Activated CD8-positive, alpha-beta T cell treated with anti-CD3 and anti-CD28 coated beads for 36 hours (primary cell): ENCODE results near the gene LARGE1. TPM values are rescaled to one million over a fixed set of nuclear protein-coding genes. Genes with fewer than 3 reads are reported as not detected.

Source experiments
- ATAC-seq: fragments of 200-7000 bp; cut with Tn5 transposase; one replicate; pipeline ENCODE4 v1.10.0; 2021; ENCODE audit warnings: mild to moderate bottlenecking, moderate library complexity
- CTCF ChIA-PET: fragments of 350-600 bp; sonication (Branson Sonifier 250); formaldehyde crosslinking; loops from one replicate; lab custom pipeline; 2021; ENCODE audit warnings: antibody characterized with exemption; lab: Charles Lee
- POLR2A ChIA-PET: fragments of 350-600 bp; sonication (Branson Sonifier 250); formaldehyde crosslinking; loops from one replicate; lab custom pipeline; 2021; ENCODE audit warnings: antibody characterized with exemption; lab: Charles Lee
- DNase-seq: peaks from one replicate; pipeline ENCODE4 v3.0.0-alpha.2; 2020
- H3K27ac Mint-ChIP-seq: one replicate; pipeline ENCODE4 v1.8.0; 2021; ENCODE audit warnings: mild to moderate bottlenecking, mixed read lengths
- H3K27me3 Mint-ChIP-seq: one replicate; pipeline ENCODE4 v1.8.0; 2021; ENCODE audit warnings: mixed read lengths
- H3K36me3 Mint-ChIP-seq: one replicate; pipeline ENCODE4 v1.8.0; 2021; ENCODE audit warnings: low read depth, mixed read lengths
- H3K4me1 Mint-ChIP-seq: one replicate; pipeline ENCODE4 v1.8.0; 2021; ENCODE audit warnings: low read depth, mixed read lengths
- H3K4me3 Mint-ChIP-seq: one replicate; pipeline ENCODE4 v1.8.0; 2021; ENCODE audit warnings: mild to moderate bottlenecking, moderate library complexity, mixed read lengths
- H3K9me3 Mint-ChIP-seq: one replicate; pipeline ENCODE4 v1.8.0; 2021; ENCODE audit warnings: mixed read lengths
- CTCF ChIP-seq: fragments of 200-600 bp; IDR thresholded peaks from one replicate; pipeline ENCODE4 v1.8.0; 2022; ENCODE audit warnings: antibody characterized with exemption, mild to moderate bottlenecking
- intact Hi-C: fragments of 100-400 bp; cut with micrococcal nuclease; formaldehyde crosslinking; loops from one replicate; pipeline ENCODE4 v1.10.0; 2022
- total RNA-seq, 2 experiments: library from RNA; stranded (reverse); gene quantifications; one replicate each; pipeline ENCODE4 v1.2.3, GENCODE V29; 2021

LARGE1 gene
- total RNA-seq, 2 experiments from 2014 or later: 0.31 to 0.32 TPM

GRCh38 chr22:33405194-33405593, 515.1 kb downstream of the LARGE1 start:
- ATAC-seq: no peak
- H3K36me3 Mint-ChIP-seq: no peaks in the 10 kb centered on the region
- peaks cover 2% of the 10 kb centered on the region for H3K9me3 Mint-ChIP-seq
- no peak overlapping the region for H3K27ac Mint-ChIP-seq
- DNase-seq: no peak
- no peak for TF ChIP-seq CTCF
- H3K27me3 Mint-ChIP-seq: no peaks in the 10 kb centered on the region
- no peak overlapping the region for H3K4me3 Mint-ChIP-seq
- ChIA-PET POLR2A (no interaction called here), CTCF (no interaction called here)
- intact Hi-C loops: no loop called here
- H3K4me1 Mint-ChIP-seq: no peaks in the 10 kb centered on the region

GRCh38 chr22:33404723-33405122, 515.6 kb downstream of the LARGE1 start:
- Mint-ChIP-seq H3K9me3 (peaks cover 2% of the 10 kb centered on the region), H3K27me3 (no peaks in the 10 kb centered on the region), H3K4me1 (no peaks in the 10 kb centered on the region), H3K27ac (no peak overlapping the region), H3K4me3 (no peak overlapping the region), H3K36me3 (no peaks in the 10 kb centered on the region)
- no peak for TF ChIP-seq CTCF
- ATAC-seq (no peak), DNase-seq (no peak)
- CTCF ChIA-PET: no interaction called here
- POLR2A ChIA-PET: no interaction called here
- intact Hi-C loops: no loop called here

GRCh38 chr22:33402325-33402724, 518.0 kb downstream of the LARGE1 start:
- no peak overlapping the region for H3K27ac Mint-ChIP-seq
- peaks cover 1% of the 10 kb centered on the region for H3K9me3 Mint-ChIP-seq
- no peaks in the 10 kb centered on the region for H3K27me3 Mint-ChIP-seq
- POLR2A ChIA-PET: no interaction called here
- H3K4me3 Mint-ChIP-seq: no peak overlapping the region
- CTCF ChIA-PET: no interaction called here
- intact Hi-C loops: no loop called here
- H3K36me3 Mint-ChIP-seq: no peaks in the 10 kb centered on the region
- DNase-seq (no peak), ATAC-seq (no peak)
- TF ChIP-seq CTCF: no peak
- no peaks in the 10 kb centered on the region for H3K4me1 Mint-ChIP-seq

GRCh38 chr22:33401291-33401690, 519.0 kb downstream of the LARGE1 start:
- DNase-seq: no peak
- H3K4me3 Mint-ChIP-seq: no peak overlapping the region
- intact Hi-C loops: no loop called here
- no peak overlapping the region for H3K27ac Mint-ChIP-seq
- POLR2A ChIA-PET: no interaction called here
- ATAC-seq: no peak
- peaks cover 1% of the 10 kb centered on the region for H3K9me3 Mint-ChIP-seq
- H3K27me3 Mint-ChIP-seq: no peaks in the 10 kb centered on the region
- H3K36me3 Mint-ChIP-seq: no peaks in the 10 kb centered on the region
- CTCF ChIA-PET: no interaction called here
- TF ChIP-seq CTCF: no peak
- no peaks in the 10 kb centered on the region for H3K4me1 Mint-ChIP-seq

GRCh38 chr22:33400891-33401290, 519.4 kb downstream of the LARGE1 start:
- ChIA-PET CTCF (no interaction called here), POLR2A (no interaction called here)
- Mint-ChIP-seq H3K27me3 (no peaks in the 10 kb centered on the region), H3K9me3 (peaks cover 1% of the 10 kb centered on the region), H3K36me3 (no peaks in the 10 kb centered on the region), H3K27ac (no peak overlapping the region), H3K4me3 (no peak overlapping the region), H3K4me1 (no peaks in the 10 kb centered on the region)
- no peak for TF ChIP-seq CTCF
- no peak for ATAC-seq
- intact Hi-C loops: no loop called here
- DNase-seq: no peak
